GM19455 (cell line): ENCODE data around the gene CXCL12.

ENCODE experiments used
- ATAC-seq: cut with Tn5 transposase; IDR thresholded peaks from one replicate; pipeline ENCODE4 v1.9.1; 2021; ENCODE audit not compliant: unreplicated experiment

Gene CXCL12

DNA sequence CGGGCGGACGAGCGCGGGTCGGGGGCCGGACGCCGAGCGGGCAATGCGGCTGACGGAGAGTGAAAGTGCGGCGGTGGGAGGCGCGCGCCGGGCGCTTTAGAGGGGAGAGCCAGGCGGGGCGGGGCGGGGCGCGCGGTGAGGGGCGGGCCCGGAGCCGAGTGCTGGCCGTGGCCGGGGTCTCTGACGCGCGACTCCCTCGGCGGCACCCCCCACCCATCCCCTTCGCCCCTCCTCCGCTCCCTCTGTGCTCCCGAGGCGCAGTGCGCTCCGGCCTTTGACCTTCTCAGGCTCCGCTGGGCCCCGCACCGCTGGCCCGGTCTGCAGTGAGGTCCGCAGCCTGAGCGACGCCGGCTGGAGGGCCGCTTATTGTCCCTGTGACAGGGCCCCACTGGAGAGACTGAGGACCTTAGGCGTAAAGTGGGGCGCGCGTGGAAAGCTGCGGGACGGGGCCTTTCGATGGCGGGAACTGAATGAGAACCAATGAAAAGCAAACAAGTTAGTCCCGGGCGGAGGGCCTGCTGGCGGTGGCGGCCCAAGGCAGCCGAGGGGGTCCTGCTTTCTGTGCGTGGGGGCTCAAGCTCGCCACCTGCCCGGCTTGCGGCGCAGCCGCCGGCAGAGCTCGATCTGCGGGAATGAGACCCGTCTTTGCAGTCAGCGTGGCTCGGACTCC, at the start of gene CXCL12:
Gene CXCL12, minus strand, starts transcription at position 72 of the 670 bp plus-strand sequence. CDS start 92 bp downstream, outside the sequence.
- ATAC-seq = no peak

DNA sequence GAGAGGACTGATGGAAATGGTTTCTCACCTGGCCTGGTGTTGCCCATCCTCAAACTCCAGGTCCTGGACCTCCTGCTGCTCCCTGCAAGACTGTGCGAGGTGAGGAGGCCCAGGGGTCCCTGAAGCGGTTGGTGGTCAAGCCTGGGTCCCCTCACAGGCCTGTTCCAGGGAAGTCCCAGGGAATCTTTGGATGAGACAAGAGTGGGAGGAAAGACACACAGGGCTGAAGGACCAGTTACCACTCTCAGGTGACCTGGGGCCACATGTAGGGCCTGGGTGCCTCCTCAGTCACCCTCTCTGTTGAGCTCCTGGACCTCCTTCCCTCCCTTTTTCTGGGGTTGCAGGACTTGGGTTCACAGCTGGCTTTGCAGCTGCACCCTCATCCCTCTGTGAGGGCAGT, 42.6 kb upstream of the CXCL12 start:
- no peak for ATAC-seq

DNA sequence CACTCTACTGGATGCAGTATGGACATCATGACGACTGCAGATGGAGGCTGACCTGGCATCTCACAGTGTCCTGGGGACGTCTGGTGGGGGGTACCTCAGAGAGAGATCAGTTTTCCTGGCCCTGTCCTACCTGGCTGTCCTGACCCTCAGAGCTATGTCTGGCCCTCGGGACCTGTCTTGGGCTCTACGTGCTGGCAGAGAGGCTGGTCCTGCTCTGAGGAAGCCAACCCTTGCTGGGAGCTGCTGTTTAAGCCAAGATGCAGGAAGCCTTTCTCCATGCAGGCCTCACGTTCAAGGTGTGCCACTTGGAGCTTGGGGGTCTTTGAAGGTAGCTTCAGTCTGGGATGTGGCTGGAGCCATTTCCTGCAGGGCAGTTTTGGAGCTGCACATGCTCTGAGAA, 42.1 kb upstream of the CXCL12 start:
- no peak for ATAC-seq

DNA sequence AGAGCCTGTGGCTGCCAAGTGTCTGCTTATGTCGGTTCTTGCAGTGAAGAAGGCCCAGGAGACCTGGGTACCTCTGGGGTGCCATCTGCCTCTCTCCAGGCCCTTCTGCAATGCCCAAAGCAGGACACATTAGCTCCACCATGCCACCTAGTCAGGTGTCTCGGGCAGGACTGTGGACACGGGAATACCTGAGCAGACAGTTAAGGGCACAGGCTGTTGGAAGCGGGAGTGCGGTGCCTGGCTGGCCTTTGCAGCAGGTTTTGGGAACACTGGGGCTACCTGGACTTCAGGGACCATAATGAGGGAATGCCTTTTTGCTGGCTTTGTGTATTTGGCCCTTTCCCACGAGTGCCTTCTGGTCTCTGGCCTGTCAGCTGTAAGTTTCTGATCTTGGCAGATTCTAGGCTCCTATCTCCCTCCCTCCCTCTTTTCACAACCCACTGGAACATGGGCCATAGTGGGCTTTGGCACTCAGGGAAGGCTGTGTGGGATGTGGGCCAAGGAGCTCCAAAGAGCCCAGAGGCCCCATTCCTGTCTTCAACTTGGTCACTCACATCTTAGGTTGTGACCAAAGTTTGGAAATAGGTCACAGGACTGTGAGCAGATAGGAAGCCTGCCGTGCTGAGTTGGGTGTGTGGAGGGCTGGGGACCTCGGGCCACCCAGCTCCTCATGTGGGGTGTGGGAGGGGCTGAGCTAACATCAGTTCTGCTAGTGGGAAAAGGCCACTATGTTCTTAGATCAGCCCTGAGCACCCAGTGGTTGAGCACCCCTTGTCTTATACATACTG, 41.5 kb upstream of the CXCL12 start:
- no peak for ATAC-seq

DNA sequence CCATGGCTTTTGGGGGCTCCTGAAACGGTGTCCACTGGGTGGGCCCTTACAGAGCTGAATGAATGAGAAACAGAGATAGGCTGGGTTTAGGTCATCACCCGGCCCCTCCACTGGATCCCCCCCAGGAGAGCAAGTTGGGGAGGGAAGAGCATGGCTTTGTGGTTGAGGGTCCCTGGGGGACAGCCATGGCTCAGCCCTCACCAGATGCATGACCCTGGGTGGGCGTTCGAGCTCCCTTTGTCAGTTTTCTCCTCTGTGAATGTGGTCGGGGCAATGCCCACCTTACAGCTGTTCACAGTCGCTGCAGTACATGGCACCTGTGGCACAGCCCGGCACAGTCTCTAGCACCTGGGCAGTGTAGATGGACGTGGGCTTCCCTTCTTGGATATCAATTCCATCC, 40.6 kb upstream of the CXCL12 start:
- ATAC-seq = no peak

DNA sequence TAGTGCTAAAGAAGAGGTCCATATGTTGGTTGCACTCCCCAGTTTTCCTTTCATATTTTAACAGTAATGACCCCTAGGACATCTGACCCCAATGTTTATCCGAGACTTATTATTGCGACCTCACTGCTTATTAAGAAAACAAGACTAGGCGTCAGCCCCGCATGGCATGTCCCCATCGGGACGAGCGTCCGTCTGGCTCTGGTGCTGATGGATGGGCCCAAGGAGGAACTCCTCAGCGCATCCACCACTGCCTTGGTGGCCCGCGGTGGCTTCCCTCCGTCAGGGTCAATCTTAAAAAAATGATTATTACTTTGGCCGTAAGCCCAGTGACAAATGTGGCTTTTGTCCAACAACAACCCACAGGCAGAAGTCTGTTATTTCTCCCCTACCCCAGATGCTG, 40.1 kb upstream of the CXCL12 start:
- ATAC-seq = no peak

DNA sequence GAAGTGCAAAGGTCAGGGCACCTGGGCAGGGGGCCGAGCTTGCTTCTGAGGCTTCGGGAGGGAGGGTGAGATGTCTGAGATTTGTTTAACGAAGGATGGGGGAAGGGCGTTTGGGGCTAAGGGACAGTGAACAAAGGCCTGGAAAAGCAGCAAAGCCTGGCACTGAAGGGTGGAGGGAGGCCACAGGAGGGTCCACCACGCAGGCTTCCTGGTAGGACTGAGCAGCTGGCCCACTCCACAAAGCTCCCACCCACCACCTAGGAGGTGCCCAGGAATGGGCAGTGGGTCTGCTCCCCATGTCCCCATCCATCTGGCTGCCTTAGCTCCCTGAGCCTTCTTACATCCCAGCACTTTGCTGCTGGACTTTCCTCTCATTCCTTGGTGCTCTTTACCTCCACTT, 39.4 kb upstream of the CXCL12 start:
- no peak for ATAC-seq

DNA sequence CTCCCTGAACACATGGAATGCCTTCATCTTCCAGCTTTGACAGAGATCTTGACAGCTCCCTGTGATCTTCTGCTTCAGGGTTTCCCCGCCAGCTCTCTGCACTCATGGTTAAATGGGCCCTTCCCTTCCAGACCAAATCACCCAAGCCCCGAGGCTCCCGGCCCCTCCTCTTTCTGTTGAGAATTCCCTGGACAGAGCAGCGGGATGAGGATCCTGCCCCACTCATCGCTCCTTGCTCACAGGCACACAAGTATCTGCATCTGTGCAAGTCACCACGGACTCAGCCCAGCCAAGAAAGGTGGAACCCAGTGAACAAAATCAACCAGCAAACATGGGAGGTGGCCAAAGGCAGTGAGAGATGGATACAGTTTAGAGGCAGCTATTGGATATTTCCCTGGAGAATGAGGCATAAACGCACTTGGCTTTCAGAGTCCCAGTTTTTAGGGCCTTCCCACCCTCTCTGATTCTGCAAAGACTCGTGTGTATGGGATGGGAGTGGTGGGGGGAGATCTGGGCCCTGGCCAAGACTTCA, 37.7 kb upstream of the CXCL12 start:
- ATAC-seq = no peak

DNA sequence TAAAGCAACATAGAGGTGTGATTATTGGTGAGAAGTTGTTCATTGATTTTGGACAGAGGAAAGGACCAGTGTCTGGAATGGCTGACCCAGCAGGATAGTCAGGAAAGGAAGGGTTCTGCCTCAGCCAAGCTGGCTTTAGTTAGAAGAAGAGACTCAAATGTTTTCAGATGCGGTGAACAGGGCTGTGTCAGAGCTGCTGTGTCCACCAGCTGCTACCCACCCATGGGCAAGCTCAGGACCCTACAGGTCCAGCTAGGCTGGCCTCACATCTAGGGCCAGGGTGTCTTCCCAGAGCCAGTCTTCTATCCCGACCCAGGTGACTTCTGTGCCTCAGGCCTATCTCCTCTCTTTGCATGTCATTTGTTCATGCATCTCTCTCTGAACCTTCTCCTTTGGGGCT, 37.3 kb upstream of the CXCL12 start:
- no peak for ATAC-seq

DNA sequence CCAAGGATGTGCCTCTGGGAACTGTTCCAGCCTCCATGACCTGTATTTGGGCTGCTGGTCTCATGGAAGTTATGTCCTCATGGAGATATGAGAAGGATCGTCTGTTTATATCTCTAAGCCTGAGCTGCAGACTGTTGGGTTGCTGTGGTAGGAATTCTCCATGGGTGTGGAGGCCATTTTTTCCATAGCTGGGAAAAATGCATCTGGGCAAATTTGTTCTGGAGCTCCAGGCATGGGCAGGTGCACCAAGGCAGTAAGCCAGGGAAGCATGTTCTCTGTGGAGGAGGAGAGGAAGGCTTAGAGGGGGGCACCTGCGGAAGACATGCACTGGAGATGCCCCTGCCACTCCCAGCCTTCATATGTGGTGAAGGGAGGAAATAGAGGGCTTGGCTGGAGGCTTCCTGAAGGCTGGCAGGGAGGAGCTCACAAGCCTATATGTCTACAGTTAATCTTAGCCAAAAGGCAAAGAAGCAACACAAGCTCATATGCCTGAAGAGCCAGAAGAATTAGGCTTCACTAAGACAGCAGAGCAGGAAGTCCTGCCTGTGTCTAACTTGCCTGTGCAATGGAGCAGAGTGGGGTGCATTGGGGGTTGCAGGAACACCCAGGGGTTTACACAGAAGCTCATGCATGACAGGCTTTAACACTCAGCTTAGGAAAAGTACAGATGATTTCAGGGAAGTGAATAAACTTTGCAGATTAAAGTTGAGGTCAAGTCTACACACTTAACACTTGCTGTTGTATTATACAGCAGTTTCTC, 35.1 kb upstream of the CXCL12 start:
- no peak for ATAC-seq

DNA sequence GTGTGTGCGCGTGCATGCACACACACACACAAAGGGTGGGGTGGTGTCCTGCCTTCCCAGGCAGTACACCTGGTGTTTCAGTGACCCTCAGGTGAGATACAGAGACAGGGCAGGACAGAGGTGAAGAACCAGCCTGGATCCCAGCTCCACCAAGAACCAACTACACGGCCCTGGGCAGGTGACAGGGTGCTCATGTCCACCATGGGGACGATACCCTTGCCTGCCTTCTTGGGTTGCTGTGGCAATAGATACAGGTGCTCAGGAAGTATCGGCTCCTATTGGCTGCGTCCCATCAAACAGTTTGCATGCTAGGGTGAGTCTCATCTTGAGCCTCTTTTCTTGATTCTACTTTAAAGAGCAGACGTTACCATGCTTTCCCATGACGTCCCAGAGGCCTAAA, 33.7 kb upstream of the CXCL12 start:
- no peak for ATAC-seq

DNA sequence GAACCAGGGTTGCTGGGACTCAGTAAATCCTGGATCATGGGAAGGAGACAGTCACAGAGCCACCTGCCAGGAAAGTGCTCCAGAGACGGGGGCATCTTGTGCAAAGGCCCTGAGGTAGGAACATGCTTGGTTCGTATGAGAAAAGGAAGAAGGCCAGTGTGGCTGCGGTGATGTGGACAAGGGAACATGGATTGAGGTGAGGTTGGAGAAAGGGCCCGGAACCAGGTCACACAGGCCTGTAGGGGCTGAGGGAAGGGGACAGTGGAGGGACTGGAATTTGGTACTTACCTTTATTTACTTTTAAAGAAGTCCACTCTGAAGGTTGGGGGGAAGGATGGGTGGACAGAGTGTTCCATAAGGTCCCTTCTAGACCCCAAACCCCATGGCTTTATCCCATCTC, 32.9 kb upstream of the CXCL12 start:
- ATAC-seq = no peak

DNA sequence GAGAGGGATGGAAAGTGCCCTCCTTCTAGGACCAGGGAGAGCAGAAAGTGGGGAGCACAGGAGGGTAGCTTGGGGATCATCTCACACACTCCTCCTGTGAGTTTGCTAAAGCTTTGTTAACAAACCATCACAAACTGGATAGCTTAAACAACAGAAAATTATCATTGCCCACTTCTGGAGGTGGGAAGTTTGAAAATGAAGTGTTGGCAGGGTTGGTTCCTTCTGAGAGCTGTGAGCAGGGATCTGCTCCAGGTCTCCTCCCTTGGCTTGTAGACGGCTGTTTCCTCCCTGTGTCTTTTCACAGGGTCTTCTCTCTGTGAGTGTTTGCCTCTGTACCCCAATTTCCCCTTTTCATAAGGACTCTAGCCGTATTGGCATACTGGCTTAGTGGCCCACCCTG, 32.0 kb upstream of the CXCL12 start:
- no peak for ATAC-seq

DNA sequence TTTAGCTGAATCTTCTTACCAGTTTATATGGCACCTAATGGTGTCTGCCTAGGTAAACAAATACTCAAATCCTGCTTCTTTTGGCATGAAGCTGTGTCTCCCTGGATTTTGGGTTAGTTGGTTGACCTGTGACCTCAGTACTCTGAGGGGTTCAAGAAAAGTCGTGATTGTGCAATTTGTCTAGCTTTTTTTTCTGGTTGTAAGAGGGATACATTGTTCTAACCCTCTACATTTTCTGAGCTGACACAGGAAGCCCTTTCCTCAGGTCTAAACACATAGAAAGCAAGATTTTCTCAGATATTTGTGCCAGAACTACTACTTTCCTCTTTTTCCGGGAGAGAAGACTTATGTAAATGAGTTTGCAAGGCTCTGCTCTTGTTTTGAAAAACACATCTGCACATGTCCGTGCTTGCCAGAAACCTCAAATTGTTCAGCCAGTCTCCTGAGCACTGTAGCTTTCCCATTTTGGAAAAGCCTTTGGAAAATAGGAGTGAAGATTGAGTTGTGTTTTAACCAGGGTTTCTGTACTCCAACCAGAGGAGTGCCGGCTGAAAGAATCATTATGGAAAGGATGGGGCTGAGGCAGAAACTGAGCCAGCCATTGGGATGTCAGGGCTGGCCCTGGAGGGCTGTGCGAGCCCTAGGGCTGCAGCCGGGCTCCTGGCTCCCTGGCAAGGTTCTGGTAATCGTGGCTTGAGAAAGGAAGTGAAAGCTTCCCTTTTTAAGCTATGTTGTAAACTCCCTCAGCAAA, 31.3 kb upstream of the CXCL12 start:
- ATAC-seq = no peak

DNA sequence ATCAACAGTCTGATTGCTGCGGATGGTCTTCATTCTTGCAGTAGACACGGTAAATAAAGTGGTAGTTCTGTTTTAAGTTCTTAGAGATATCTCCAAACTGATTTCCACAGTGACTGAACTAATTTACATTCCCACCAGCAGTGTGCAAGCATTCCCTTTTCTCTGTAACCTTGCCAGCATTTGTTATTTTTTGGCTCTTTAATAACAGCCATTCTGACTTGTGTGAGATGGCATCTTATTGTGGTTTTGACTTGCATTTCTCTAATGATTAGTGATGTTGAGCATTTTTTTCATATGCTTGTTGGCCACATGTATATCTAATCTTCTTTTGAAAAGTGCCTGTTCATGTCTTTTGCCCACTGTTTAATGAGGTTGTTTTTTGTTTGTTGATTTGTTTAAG, 30.2 kb upstream of the CXCL12 start:
- ATAC-seq = no peak

DNA sequence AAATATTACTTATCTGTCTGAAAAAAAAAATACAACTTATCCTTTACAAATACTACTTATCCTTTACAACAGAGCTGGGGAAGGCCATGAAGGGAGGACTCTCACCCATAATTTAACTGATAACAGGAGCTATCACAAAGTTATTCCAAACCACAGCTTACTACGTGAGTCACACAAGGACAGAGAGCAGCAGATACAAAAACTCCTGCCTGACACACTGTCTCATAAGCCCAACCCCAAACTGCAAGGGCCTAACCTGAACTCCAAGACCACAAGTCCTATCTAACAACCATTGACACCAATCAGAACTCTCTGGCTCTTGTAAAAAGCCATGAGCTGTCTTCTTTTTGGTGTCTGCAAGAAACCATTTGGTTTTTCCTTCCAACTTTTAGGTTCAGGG, 28.5 kb upstream of the CXCL12 start:
- no peak for ATAC-seq

DNA sequence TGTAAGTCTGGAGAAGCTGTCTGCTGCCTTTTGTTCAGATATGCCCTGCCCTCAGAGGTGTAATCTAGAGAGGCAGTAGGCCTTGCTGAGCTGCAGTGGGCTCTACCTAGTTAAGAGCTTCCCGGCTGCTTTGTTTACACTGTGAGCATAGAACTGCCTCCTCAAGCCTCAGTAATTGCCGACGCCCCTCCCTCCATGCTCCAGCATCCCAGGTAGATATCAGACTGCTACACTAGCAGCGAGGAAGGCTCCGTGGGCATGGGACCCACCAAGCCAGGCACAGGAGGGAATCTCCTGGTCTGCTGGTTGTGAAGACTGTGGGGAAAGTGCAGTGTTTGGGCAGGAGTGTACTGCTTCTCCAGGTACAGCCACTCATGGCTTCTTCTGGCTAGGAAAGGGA, 26.4 kb upstream of the CXCL12 start:
- no peak for ATAC-seq

DNA sequence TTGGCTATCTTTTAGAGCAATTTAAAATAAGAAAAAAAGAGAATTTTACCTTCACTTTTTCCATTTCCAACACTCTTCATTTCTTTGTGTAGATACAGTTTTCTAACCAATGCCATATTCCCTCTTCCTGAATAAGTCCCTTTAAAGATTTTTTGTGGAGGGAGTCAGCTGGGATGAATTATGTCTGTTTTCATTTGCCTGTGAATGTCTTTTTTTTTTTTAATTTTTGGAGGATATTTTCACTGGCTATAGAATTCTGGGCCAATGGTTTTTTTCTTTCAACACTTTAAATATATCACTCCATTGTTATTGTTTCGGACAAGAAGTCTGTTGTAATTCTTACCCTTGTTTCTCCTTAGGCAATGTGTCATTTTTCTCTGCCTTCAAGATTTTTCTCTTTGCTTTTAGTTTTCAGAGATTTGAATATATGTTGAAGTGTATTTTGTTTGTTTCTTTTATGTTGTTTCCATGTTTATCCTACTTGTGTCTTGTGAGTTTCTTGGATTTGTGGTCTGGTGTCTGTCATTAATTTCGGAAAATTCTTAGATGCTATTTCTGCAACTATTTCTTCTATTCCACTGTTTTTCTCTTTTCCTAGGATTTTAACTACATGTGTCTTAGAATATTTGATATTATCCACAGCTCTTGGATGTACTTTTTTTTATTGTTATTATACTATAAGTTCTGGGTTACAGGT, 20.0 kb upstream of the CXCL12 start:
- ATAC-seq = no peak

DNA sequence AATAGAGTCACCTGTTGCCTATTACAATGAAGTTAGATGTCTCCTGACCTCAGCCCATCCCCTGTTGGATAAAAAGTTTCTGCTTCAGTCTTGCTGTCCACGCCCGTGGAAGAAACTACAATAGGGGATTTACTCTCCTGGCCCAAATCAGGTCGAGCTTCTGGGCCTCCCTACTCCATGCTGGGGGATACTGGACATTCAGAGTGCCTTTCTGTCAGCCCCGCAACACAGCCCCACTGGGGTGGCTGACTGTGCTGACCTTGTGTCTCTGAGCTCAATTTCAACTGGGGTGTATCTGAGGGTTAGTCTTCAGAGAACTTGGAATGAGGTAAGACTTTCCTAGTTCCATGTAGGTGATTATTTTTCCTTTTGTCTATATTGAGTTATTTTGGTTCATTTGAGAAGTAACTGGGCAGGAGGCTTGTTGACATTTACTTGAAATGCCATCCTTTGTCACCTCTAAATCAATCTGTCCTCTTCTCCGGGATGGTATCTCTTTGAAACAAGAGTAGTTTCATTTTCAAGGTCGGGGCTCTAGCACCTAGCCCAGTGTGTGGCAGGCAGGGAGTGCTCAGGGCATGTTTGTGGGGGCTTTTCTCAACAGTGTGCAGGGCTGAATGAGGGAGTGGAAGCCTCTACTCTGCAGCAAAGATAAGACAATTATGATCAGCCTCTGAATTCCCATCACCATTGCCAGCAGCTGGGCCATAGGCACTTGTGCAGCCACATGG, 17.7 kb upstream of the CXCL12 start:
- no peak for ATAC-seq

DNA sequence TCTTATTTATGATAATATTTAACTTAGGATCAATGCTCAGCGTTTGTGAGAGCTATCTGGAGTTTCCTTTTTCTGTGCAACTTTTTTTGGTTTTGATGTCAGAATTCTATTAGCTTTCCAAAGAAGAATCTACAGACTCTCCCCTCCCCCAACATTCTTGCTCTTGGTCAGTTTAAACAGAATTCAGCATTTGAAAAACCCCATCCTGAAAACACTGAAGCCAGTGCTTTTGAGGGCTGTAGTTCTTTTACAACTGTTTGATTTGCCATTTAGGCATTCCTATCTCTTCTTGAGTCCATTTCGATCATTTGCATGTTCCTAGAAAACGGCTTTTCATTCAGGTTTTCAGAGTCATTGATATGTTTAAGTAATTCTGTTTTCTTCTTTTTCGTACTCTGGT, 15.6 kb upstream of the CXCL12 start:
- ATAC-seq = no peak
